A673 (cell line): ENCODE results near the gene RASAL2.

Experiments used
- CTCF ChIP-seq: fragments of 300-800, 200-600 bp; sonication (generic); conservative IDR thresholded peaks from 2 replicates; pipeline ENCODE4 v1.5.1; 2017; ENCODE audit warnings: low read depth, mild to moderate bottlenecking, antibody characterized with exemption, low read length, moderate library complexity, mixed read lengths
- EZH2 ChIP-seq: fragments of 200-600 bp; sonication (generic); IDR thresholded peaks from 2 replicates; pipeline ENCODE4 v1.6.1; 2017; ENCODE audit warnings: borderline replicate concordance, low read depth, mild to moderate bottlenecking, mixed read lengths, antibody characterized with exemption, low read length; ENCODE audit not compliant: poor library complexity, severe bottlenecking

- TF ChIP-seq CTCF: no peak
- no peak for TF ChIP-seq EZH2
Observed at GRCh38 chr1:178267646-178268094, 173.8 kb downstream of the RASAL2 start.
